K562 (cell line): ENCODE data around the gene TRIM38. TPM values are rescaled to one million over a fixed set of nuclear protein-coding genes. Genes with fewer than 3 reads are reported as not detected.

ENCODE experiments used
- BHLHE40 ChIP-seq: IDR thresholded peaks from 2 replicates; pipeline ENCODE4 v1.6.1; 2011; ENCODE audit warnings: low read length, improper control_type of control experiment
- CBFA2T2 ChIP-seq: fragments of 450-650 bp; conservative IDR thresholded peaks from 2 replicates; pipeline ENCODE4 v1.6.1; 2017; ENCODE audit warnings: mild to moderate bottlenecking
- CBX1 ChIP-seq: sonication (generic); IDR thresholded peaks from 2 replicates; pipeline ENCODE4 v1.6.1; 2016; ENCODE audit warnings: antibody characterized with exemption, low read depth, mild to moderate bottlenecking
- CEBPZ ChIP-seq: fragments of 150-350 bp; IDR thresholded peaks from 2 replicates; pipeline ENCODE4 v1.6.1; 2014; ENCODE audit warnings: low read depth, mild to moderate bottlenecking, low read length, borderline replicate concordance
- EZH2 ChIP-seq: IDR thresholded peaks from 2 replicates; pipeline ENCODE4 v1.6.1; 2012; ENCODE audit warnings: low read depth, mild to moderate bottlenecking, inconsistent platforms, low read length, borderline replicate concordance
- HMG20A ChIP-seq: fragments of 450-650 bp; formaldehyde crosslinking; conservative IDR thresholded peaks from 2 replicates; pipeline ENCODE4 v1.4.0; 2020; ENCODE audit warnings: mild to moderate bottlenecking, mixed read lengths
- MGA ChIP-seq: fragments of 450-650 bp; IDR thresholded peaks from 2 replicates; pipeline ENCODE4 v1.6.1; 2016; ENCODE audit warnings: mild to moderate bottlenecking, moderate library complexity
- NRF1 ChIP-seq, 2 experiments: fragments of 450-650 bp; IDR thresholded peaks in 1 of 2; conservative IDR thresholded peaks in 1 of 2; 2 replicates each; pipeline ENCODE4 v1.6.1; 2014; ENCODE audit warnings: mild to moderate bottlenecking in 2 of 2
- SIRT6 ChIP-seq: IDR thresholded peaks from one replicate; pipeline ENCODE4 v1.6.1; 2012; ENCODE audit warnings: low read depth, mild to moderate bottlenecking, control low read depth, inconsistent platforms, low read length, moderate library complexity
- SMARCC2 ChIP-seq: fragments of 450-650 bp; IDR thresholded peaks from 2 replicates; pipeline ENCODE4 v1.6.1; 2017; ENCODE audit warnings: antibody characterized with exemption, moderate library complexity, mild to moderate bottlenecking, low read depth
- SRSF1 ChIP-seq: fragments of 200-400 bp; formaldehyde crosslinking; IDR thresholded peaks from 2 replicates; pipeline ENCODE4 v1.6.1; 2017; ENCODE audit warnings: mild to moderate bottlenecking, low read depth, low read length, moderate library complexity
- ZNF395 ChIP-seq: fragments of 200-800 bp; sonication (Bioruptor generic); IDR thresholded peaks from 2 replicates; pipeline ENCODE4 v1.6.1; 2017; ENCODE audit warnings: missing genetic modification characterization, missing compliant biosample characterization
- ZSCAN29 ChIP-seq: fragments of 450-650 bp; IDR thresholded peaks from 2 replicates; pipeline ENCODE4 v1.6.1; 2017
- polyA plus RNA-seq, 8 experiments: library from polyadenylated mRNA; depleted of rRNA in 4 of 8; stranded (reverse) in 5 of 8; unstranded in 3 of 8; fragments of >200 nt; fragmentation: Nextera tagmentation in 2 of 8; fragmentation: Illumina TruSeq in 1 of 8; extraction: Ambion mirVana in 2 of 8; extraction: Trizol in 1 of 8; gene quantifications; 2 replicates each; pipeline versions ENCODE4 v1.2.1 to v1.2.3, GENCODE V29; 2011 to 2014; ENCODE audit warnings: inconsistent platforms in 1 of 8, missing spikeins in 1 of 8
- total RNA-seq, 7 experiments: library from RNA; depleted of rRNA in 6 of 7; stranded (reverse); fragments of >200 nt in 6 of 7; fragmentation: Illumina TruSeq in 2 of 7; extraction: Trizol in 2 of 7; gene quantifications; 2 replicates each; pipeline versions ENCODE4 v1.2.1 to v1.2.3, GENCODE V29; 2011 to 2021; ENCODE audit warnings: low replicate concordance in 1 of 7

TRIM38 gene
- total and polyA plus RNA-seq, 9 of the 15 experiments (the other 6 are each of a cell fraction or from before 2014, with no cell fraction given), result 1.7 to 6.7 (median 6.3) TPM

- TF ChIP-seq MGA (no peak), NRF1 (conservative IDR thresholded peaks at IDR 0.05 in 1 of 2, IDR thresholded peaks at IDR 0.05 in 1 of 2) (peak; percentile 83 to 86), SIRT6 (no peak), CBFA2T2 (peak; percentile 81), SRSF1 (no peak), ZNF395 (CRISPR knock-in tag) (no peak), BHLHE40 (no peak), HMG20A (CRISPR knock-in tag) (no peak), ZSCAN29 (no peak), EZH2 (no peak), CEBPZ (no peak), CBX1 (no peak), SMARCC2 (no peak)
Observed at GRCh38 chr6:25958700-25959162, 3.9 kb upstream of the TRIM38 start (continued).
